A673 (cell line): ENCODE results near the gene GRIK4.

ENCODE experiments used
- CTCF ChIP-seq: fragments of 300-800, 200-600 bp; sonication (generic); conservative IDR thresholded peaks from 2 replicates; pipeline ENCODE4 v1.5.1; 2017; ENCODE audit warnings: low read depth, mild to moderate bottlenecking, antibody characterized with exemption, low read length, moderate library complexity, mixed read lengths
- EZH2 ChIP-seq: fragments of 200-600 bp; sonication (generic); IDR thresholded peaks from 2 replicates; pipeline ENCODE4 v1.6.1; 2017; ENCODE audit warnings: borderline replicate concordance, low read depth, mild to moderate bottlenecking, mixed read lengths, antibody characterized with exemption, low read length; ENCODE audit not compliant: poor library complexity, severe bottlenecking

DNA sequence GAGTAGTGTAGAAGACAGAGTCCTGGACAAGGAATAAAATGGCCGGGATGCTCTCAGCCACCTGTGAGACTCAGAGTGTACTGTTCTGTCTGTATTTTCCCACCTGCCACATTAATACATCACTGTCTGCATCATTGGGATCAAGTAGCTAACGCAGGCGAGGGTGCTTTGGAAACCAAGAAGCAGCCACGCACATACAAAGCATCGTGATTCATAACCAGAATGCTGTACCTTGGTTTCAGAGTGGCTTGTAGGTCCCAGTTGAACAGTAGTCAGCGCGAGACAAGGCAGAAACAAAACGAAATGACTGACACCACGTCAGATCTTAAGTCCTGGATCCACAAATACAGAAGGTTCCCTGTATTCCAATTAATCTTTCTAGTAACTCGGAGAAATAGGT is 198.3 kb downstream of the GRIK4 start:
- TF ChIP-seq CTCF (no peak), EZH2 (no peak)
